ENCODE data around the gene MRPL21.

DNA sequence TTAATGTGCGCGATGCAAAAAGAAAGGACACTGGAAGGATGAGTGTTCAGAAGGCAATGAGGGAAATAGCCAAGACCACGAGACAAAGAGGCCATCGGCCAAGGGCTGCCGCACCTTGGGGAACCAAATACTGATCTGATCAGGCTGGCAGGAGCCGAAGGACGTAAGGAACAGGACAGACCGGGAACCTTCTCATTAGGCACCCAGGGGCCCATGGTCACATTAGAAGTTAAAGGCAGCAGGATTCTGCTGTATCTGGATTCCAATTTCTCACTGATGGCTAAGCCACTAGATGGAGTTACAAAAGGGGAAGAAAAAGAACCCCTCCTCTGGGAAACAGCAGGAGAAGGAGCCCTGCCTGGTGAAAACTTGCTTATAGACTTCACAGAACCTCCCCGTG lies 33.2 kb downstream of the MRPL21 start:
- TF ChIP-seq, protein P1, sequence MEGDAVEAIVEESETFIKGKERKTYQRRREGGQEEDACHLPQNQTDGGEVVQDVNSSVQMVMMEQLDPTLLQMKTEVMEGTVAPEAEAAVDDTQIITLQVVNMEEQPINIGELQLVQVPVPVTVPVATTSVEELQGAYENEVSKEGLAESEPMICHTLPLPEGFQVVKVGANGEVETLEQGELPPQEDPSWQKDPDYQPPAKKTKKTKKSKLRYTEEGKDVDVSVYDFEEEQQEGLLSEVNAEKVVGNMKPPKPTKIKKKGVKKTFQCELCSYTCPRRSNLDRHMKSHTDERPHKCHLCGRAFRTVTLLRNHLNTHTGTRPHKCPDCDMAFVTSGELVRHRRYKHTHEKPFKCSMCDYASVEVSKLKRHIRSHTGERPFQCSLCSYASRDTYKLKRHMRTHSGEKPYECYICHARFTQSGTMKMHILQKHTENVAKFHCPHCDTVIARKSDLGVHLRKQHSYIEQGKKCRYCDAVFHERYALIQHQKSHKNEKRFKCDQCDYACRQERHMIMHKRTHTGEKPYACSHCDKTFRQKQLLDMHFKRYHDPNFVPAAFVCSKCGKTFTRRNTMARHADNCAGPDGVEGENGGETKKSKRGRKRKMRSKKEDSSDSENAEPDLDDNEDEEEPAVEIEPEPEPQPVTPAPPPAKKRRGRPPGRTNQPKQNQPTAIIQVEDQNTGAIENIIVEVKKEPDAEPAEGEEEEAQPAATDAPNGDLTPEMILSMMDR (IDR thresholded peaks at IDR 0.05; ENCODE audit: low read depth, low read length, poor library complexity, severe bottlenecking), result no peak
- TF ChIP-seq EZH2phosphoT487 (IDR thresholded peaks at IDR 0.05; ENCODE audit: borderline replicate concordance, low read length), result no peak

All from DOHH2 (cell line).